Uterus (tissue), 4 donors: ENCODE measurements around the gene MUC21. TPM values are rescaled to one million over a fixed set of nuclear protein-coding genes. Genes with fewer than 3 reads are reported as not detected.
"Not testable (repeated sequence)": the region's sequence is repeated elsewhere in the genome, so short reads cannot be mapped to it uniquely, and the experiment has no call there.

Experiments
- DNase-seq, 2 donors: peaks; one replicate each; pipeline ENCODE4 v3.0.0-alpha.2; 2019 to 2020
- H3K27ac ChIP-seq, 2 donors: fragments of 200-600 bp; sonication (generic); 1 replicate in 1 of 2; 2 replicates in 1 of 2; pipeline ENCODE4 v1.5.1; 2016 to 2018
- H3K27me3 ChIP-seq, 2 donors: fragments of 200-600 bp; sonication (generic); one replicate each; pipeline ENCODE4 v1.5.1; 2018 to 2019; ENCODE audit warnings: control low read depth in 1 of 2
- H3K36me3 ChIP-seq, 2 donors: fragments of 200-600 bp; sonication (generic); one replicate each; pipeline ENCODE4 v1.5.1; 2019; ENCODE audit warnings: control low read depth in 1 of 2
- H3K4me1 ChIP-seq, 2 donors: fragments of 200-600 bp; sonication (generic); one replicate each; pipeline ENCODE4 v1.5.1; 2018 to 2019; ENCODE audit warnings: control low read depth in 1 of 2
- H3K4me3 ChIP-seq, 2 donors: fragments of 200-600 bp; sonication (generic); 1 replicate in 1 of 2; 2 replicates in 1 of 2; pipeline ENCODE4 v1.5.1; 2018 to 2019; ENCODE audit warnings: mild to moderate bottlenecking in 1 of 2
- H3K9me3 ChIP-seq, 2 donors: fragments of 200-600 bp; sonication (generic); one replicate each; pipeline ENCODE4 v1.5.1; 2019; ENCODE audit warnings: control low read depth in 1 of 2
- CTCF ChIP-seq, 4 experiments: fragments of 200-600 bp in 2 of 4; fragments of 450-650 bp in 2 of 4; sonication (generic) in 2 of 4; IDR thresholded peaks; one replicate each; pipeline ENCODE4 v1.5.1; 2016 to 2019; ENCODE audit warnings: antibody characterized with exemption in 4 of 4, mild to moderate bottlenecking in 2 of 4, moderate library complexity in 1 of 4
- POLR2A ChIP-seq, 2 donors: fragments of 450-650 bp; IDR thresholded peaks; one replicate each; pipeline ENCODE4 v1.6.1; 2016; ENCODE audit warnings: antibody characterized with exemption in 2 of 2, mild to moderate bottlenecking in 1 of 2, moderate library complexity in 1 of 2
- intact Hi-C: fragments of 100-400 bp; cut with DNase I; formaldehyde crosslinking; loops from one replicate; pipeline ENCODE4 v1.15.1; 2023; ENCODE audit warnings: low total_unique reads
- total RNA-seq, 4 donors: library from RNA; depleted of rRNA in 3 of 4; stranded (reverse); fragments of >200 nt in 3 of 4; gene quantifications; one replicate each; pipeline versions ENCODE4 v1.1.0 to v1.2.4, GENCODE V29; 2014 to 2023
- donor health status: DM: yes; HTN: yes; CAD: no.

The MUC21 gene
- total RNA-seq, 4 donors from 2014 or later, result 0.28 to 0.59 TPM; not detected in 2

GRCh38 chr6:31020057-31020456 lies 36.5 kb downstream of the MUC21 start:
- Histone ChIP-seq H3K27me3 (no peaks in the 10 kb centered on the region), H3K9me3 (peaks cover 0 to 3% of the 10 kb centered on the region in 2 donors), H3K27ac (no peak overlapping the region), H3K36me3 (no peaks in the 10 kb centered on the region), H3K4me1 (no peaks in the 10 kb centered on the region), H3K4me3 (no peak overlapping the region)
- intact Hi-C loops, result no loop called here
- no peak for DNase-seq
- TF ChIP-seq POLR2A (IDR thresholded peaks at IDR 0.05) (no peak), CTCF (IDR thresholded peaks at IDR 0.05) (no peak)

GRCh38 chr6:31020631-31021255 lies 37.2 kb downstream of the MUC21 start:
- H3K4me3 ChIP-seq, DNase-seq, H3K4me1 ChIP-seq, intact Hi-C loops, H3K9me3 ChIP-seq, H3K27ac ChIP-seq, H3K27me3 ChIP-seq, H3K36me3 ChIP-seq: not testable (repeated sequence)

- intact Hi-C loops, H3K4me3 ChIP-seq, H3K9me3 ChIP-seq, H3K27ac ChIP-seq, H3K4me1 ChIP-seq, H3K27me3 ChIP-seq, DNase-seq, H3K36me3 ChIP-seq: not testable (repeated sequence)
Observed at GRCh38 chr6:31021705-31022531, 38.4 kb downstream of the MUC21 start.

- TF ChIP-seq CTCF (IDR thresholded peaks at IDR 0.05), result no peak
- TF ChIP-seq POLR2A (IDR thresholded peaks at IDR 0.05), result no peak
- intact Hi-C loops, result no loop called here
- no peak overlapping the region for H3K4me3 ChIP-seq
- no peaks in the 10 kb centered on the region for H3K4me1 ChIP-seq
- no peaks in the 10 kb centered on the region for H3K36me3 ChIP-seq
- no peaks in the 10 kb centered on the region for H3K27me3 ChIP-seq
- no peak for DNase-seq
- no peak overlapping the region for H3K27ac ChIP-seq
- no peaks in the 10 kb centered on the region for H3K9me3 ChIP-seq
Observed at GRCh38 chr6:31025595-31025994, 42.1 kb downstream of the MUC21 start.

GRCh38 chr6:31031095-31031494 lies 47.6 kb downstream of the MUC21 start:
- H3K9me3 ChIP-seq, result no peaks in the 10 kb centered on the region
- no peaks in the 10 kb centered on the region for H3K36me3 ChIP-seq
- intact Hi-C loops, result no loop called here
- no peaks in the 10 kb centered on the region for H3K4me1 ChIP-seq
- H3K27ac ChIP-seq, result no peak overlapping the region
- H3K27me3 ChIP-seq, result no peaks in the 10 kb centered on the region
- no peak overlapping the region for H3K4me3 ChIP-seq
- TF ChIP-seq POLR2A (IDR thresholded peaks at IDR 0.05) (no peak), CTCF (IDR thresholded peaks at IDR 0.05) (no peak)
- no peak for DNase-seq

- Histone ChIP-seq H3K27me3 (no peaks in the 10 kb centered on the region), H3K27ac (no peak overlapping the region), H3K4me3 (no peak overlapping the region), H3K36me3 (no peaks in the 10 kb centered on the region), H3K9me3 (no peaks in the 10 kb centered on the region), H3K4me1 (no peaks in the 10 kb centered on the region)
- intact Hi-C loops, result no loop called here
- no peak for TF ChIP-seq POLR2A (IDR thresholded peaks at IDR 0.05)
- no peak for TF ChIP-seq CTCF (IDR thresholded peaks at IDR 0.05)
- DNase-seq, result no peak
Observed at GRCh38 chr6:31033075-31033474, 49.6 kb downstream of the MUC21 start.
